Bronchus fibroblast of lung (primary cell): ENCODE results near the gene SNX32. TPM values are rescaled to one million over a fixed set of nuclear protein-coding genes. Genes with fewer than 3 reads are reported as not detected.

Experiments used
- total RNA-seq: library from RNA; depleted of rRNA; stranded (reverse); fragments of >200 nt; gene quantifications from 2 replicates; pipeline ENCODE4 v1.2.3, GENCODE V29; 2015

The SNX32 gene
- total RNA-seq = 0.15 and 0.67 TPM in 2 replicates

GRCh38 chr11:65833297-65834030 lies at the start of gene SNX32:
Gene SNX32 (plus strand): TSS chr11:65833963. CDS start chr11:65834066, 103 bp downstream.

GRCh38 chr11:65786786-65787636 lies 46.8 kb upstream of the SNX32 start, which contains the start of gene OVOL1:
Gene OVOL1 (plus strand): TSS chr11:65787063. CDS start chr11:65787374, 311 bp downstream.

DNA sequence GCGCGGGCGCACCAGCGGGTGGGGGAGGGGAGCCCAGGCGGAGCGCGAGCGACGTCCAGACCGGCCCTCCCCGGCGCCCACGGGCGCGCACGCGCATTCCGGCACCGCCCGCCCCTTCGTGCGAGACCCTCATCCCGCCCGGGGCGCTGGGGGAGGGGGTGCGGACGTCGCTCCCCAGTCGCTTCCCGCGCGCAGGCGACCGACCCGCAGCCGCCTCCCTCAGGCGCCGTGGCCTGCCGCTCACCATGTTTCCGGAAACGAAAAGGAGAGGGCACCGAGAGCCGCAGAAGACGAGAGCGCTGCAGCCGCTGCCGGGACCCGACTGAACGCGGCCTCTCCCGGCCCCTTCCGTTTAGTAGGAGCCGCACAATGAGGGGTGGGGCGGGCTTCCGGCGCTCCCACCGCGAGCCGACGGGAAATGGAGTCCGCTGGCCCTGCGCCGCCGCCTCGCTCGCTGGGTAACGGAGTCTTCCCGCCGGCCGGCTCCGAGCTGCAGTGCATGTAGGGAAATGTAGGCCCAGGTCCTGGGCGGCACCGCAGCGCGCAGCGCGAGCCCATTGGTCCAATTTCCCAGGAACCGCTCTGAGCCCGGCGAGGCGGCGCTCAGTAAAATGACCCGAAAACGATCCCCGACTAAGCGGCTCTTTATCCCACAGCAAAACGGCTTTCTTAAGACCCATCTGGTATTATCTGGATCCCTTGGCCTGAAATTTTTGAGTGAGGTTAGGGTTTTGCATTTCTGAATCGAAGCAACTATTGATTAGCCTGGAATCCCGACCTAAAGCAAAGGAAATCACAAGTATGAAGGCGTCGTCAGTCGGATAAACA lies 24.3 kb downstream of the SNX32 start, which contains the start of gene CFL1:
CFL1 (minus strand) TSS at position 328 of the 828 bp plus-strand sequence; CDS start at position 247, 81 bp downstream.

GRCh38 chr11:65860278-65861164 lies 26.8 kb downstream of the SNX32 start, which contains the start of gene MUS81:
Gene MUS81 (plus strand): TSS chr11:65860433. CDS start chr11:65860754, 321 bp downstream.

GRCh38 chr11:65872586-65873317 lies 39.0 kb downstream of the SNX32 start, which contains the start of gene EFEMP2:
Gene EFEMP2 (minus strand): TSS chr11:65872800. CDS start chr11:65872354, 446 bp downstream.

DNA sequence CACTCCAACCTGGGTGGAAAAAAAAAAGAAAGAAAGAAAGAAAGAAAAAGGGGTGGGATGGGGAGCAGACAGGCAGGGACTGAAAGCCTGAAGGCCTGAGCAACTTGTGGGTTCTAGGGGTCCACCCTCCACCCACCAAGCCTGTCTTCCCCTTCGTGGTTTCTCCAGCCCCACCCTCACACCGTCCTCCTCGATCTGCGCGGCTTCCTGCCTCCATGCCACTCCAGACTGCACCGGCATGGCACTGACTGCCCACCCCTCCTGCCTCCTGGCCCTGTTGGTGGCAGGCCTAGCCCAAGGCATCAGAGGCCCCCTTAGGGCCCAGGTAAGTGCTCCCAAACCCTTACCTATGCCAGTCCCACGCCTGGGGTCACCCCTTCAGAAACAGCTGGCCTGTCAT lies 45.9 kb downstream of the SNX32 start, which contains the start of gene CTSW:
CTSW (plus strand) TSS at position 221 of the 400 bp plus-strand sequence; CDS start at position 239, 18 bp downstream.

DNA sequence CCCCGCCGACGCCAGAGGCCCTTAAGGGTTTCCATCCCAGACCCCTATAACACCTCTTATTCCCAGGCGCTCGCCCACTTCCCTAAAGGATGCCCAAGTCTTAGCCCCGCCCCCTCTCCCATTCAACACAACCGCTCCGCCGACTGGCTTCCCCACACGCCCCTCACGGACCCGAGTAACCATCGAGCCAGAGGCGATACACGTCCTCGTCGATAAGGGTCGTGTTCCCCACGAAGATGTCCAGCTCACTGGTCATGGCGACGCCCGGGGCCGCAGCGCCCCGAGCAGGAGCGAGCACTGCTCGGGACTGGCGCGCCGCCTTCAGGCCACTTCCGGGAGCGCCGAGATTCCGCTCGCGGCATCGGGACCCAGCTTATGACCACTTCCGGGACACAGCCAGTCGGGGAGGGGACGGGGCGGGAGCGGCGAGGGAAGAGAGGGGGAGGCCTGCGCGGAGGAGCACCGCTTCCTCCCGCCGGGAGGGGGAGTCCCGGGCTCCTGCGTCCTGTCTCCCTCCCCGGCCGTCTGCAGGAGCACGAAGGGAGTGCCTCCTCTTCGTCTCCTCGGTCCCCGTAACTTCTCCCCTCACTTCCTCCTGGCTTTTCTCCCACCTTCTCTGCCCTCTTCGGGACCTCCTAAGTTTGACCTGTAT lies 54.5 kb downstream of the SNX32 start, which contains the start of gene FIBP:
FIBP (minus strand) TSS at position 309 of the 652 bp plus-strand sequence; CDS start at position 256, 53 bp downstream.

GRCh38 chr11:65890324-65891218 lies 56.8 kb downstream of the SNX32 start, which contains the start of gene CCDC85B:
Gene CCDC85B (plus strand): TSS chr11:65890673. CDS start chr11:65890784, 111 bp downstream.

DNA sequence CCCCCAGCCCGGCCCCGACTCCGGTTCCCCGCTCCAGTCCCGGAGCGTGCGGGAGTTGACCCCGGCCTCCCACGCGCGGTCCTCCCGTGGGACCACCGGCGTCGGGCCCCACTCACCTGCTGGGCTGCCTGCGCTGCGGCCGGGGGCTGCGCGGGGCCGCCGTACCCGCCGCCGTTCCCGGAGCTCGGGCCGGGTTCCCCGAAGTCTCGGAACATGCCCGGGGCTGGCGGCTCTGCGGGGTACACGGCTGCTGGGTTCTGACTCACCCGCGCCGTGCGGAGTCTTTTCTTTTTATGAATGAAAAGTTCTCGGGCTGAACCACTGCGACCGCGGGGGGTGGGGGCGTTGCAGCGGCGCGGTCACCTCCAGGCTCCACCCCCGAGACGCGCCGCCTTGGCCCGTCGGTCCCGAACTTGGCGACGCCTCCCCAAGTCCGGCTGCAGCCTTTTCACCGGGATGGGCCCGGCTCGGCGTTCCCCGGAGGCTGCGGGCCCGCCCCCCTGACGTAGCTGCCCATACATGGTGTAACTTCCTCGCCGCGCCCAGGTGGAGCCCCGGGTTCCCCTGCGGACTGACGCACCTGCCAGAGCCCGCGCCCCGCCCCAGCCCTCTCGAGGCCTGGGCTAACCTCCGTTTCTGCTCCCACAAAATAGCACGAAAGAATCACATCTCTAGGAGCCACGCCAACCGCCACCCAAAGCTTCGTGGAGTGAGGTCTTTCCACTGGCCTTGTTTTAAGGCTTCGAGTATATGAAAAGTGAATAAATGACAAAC lies 66.5 kb downstream of the SNX32 start, which contains the start of gene FOSL1:
FOSL1 (minus strand) TSS at position 264 of the 774 bp plus-strand sequence; CDS start at position 215, 49 bp downstream.

Other genes starting within 250 kb of the SNX32 start
- gene KCNK7, start 238.2 kb upstream of the SNX32 start, total RNA-seq = 0.15 TPM in 1 of 2 replicates, not detected in the other
- 34.6 TPM in 2 replicates for gene MAP3K11, start 219.7 kb upstream of the SNX32 start, total RNA-seq
- gene PCNX3, start 218.2 kb upstream of the SNX32 start, total RNA-seq = 34.0 and 39.2 TPM in 2 replicates
- gene SIPA1, start 195.9 kb upstream of the SNX32 start, total RNA-seq = 40.2 and 40.4 TPM in 2 replicates
- gene RELA, start 171.0 kb upstream of the SNX32 start, total RNA-seq = 43.6 and 44.4 TPM in 2 replicates
- 41.0 and 43.7 TPM in 2 replicates for gene KAT5, start 121.7 kb upstream of the SNX32 start, total RNA-seq
- 66.0 and 76.0 TPM in 2 replicates for gene RNASEH2C, start 113.2 kb upstream of the SNX32 start, total RNA-seq
- gene AP5B1, start 53.0 kb upstream of the SNX32 start, total RNA-seq = 4.9 and 5.5 TPM in 2 replicates
- gene OVOL1, start 46.9 kb upstream of the SNX32 start, total RNA-seq = not detected in 2 replicates
- gene CFL1, start 24.2 kb downstream of the SNX32 start, total RNA-seq = 2,022 and 2,183 TPM in 2 replicates
- 44.6 and 47.2 TPM in 2 replicates for gene MUS81, start 26.5 kb downstream of the SNX32 start, total RNA-seq
- 86.2 and 96.8 TPM in 2 replicates for gene EFEMP2, start 38.8 kb downstream of the SNX32 start, total RNA-seq
- 0.15 and 0.34 TPM in 2 replicates for gene CTSW, start 45.9 kb downstream of the SNX32 start, total RNA-seq
- gene FIBP, start 54.5 kb downstream of the SNX32 start, total RNA-seq = 228 and 231 TPM in 2 replicates
- gene CCDC85B, start 56.7 kb downstream of the SNX32 start, total RNA-seq = 222 and 228 TPM in 2 replicates
- gene FOSL1, start 66.4 kb downstream of the SNX32 start, total RNA-seq = 108 and 111 TPM in 2 replicates
- 25.4 and 28.5 TPM in 2 replicates for gene C11orf68, start 85.1 kb downstream of the SNX32 start, total RNA-seq
- gene DRAP1, start 85.5 kb downstream of the SNX32 start, total RNA-seq = 419 and 440 TPM in 2 replicates
- gene TSGA10IP, start 111.5 kb downstream of the SNX32 start, total RNA-seq = under 0.01 TPM in 1 of 2 replicates, not detected in the other
- gene SART1, start 127.8 kb downstream of the SNX32 start, total RNA-seq = 46.7 and 47.3 TPM in 2 replicates
- gene EIF1AD, start 168.2 kb downstream of the SNX32 start, total RNA-seq = 26.9 and 35.5 TPM in 2 replicates
- gene BANF1, start 168.5 kb downstream of the SNX32 start, total RNA-seq = 119 and 126 TPM in 2 replicates
- 0.84 and 1.0 TPM in 2 replicates for gene CST6, start 178.0 kb downstream of the SNX32 start, total RNA-seq
- 0.30 TPM in 1 of 2 replicates, not detected in the other for gene CATSPER1, start 192.5 kb downstream of the SNX32 start, total RNA-seq
- 0.59 and 1.2 TPM in 2 replicates for gene GAL3ST3, start 215.2 kb downstream of the SNX32 start, total RNA-seq
- 186 and 221 TPM in 2 replicates for gene SF3B2, start 218.4 kb downstream of the SNX32 start, total RNA-seq
- 12.0 and 15.3 TPM in 2 replicates for gene PACS1, start 236.3 kb downstream of the SNX32 start, total RNA-seq